K562 (cell line): Measurements from ENCODE around the gene CBL. TPM values are rescaled to one million over a fixed set of nuclear protein-coding genes. Genes with fewer than 3 reads are reported as not detected.

ENCODE experiments used
- ARNT ChIP-seq, 2 experiments: fragments of 450-650 bp; IDR thresholded peaks; 2 replicates each; pipeline ENCODE4 v1.6.1; 2016; ENCODE audit warnings: mild to moderate bottlenecking in 1 of 2
- CBFA2T2 ChIP-seq: fragments of 450-650 bp; conservative IDR thresholded peaks from 2 replicates; pipeline ENCODE4 v1.6.1; 2017; ENCODE audit warnings: mild to moderate bottlenecking
- CHD2 ChIP-seq: IDR thresholded peaks from 2 replicates; pipeline ENCODE4 v1.6.1; 2011; ENCODE audit warnings: low read depth, low read length
- CREB5 ChIP-seq: fragments of 250-450 bp; sonication (Bioruptor Pico); IDR thresholded peaks from 2 replicates; pipeline ENCODE4 v1.5.0; 2020; ENCODE audit warnings: mild to moderate bottlenecking
- CTCFL ChIP-seq: IDR thresholded peaks from 2 replicates; pipeline ENCODE4 v1.6.1; 2011; ENCODE audit warnings: borderline replicate concordance, low read depth, mild to moderate bottlenecking, moderate library complexity, low read length; ENCODE audit not compliant: insufficient read depth, poor library complexity, severe bottlenecking
- CXXC5 ChIP-seq: fragments of 250-450 bp; sonication (Bioruptor Pico); IDR thresholded peaks from 2 replicates; pipeline ENCODE4 v1.8.0; 2022; ENCODE audit warnings: inconsistent platforms, mild to moderate bottlenecking, moderate library complexity
- DEAF1 ChIP-seq: fragments of 450-650 bp; formaldehyde crosslinking; IDR thresholded peaks from 2 replicates; pipeline ENCODE4 v1.4.0; 2020; ENCODE audit warnings: mild to moderate bottlenecking, moderate library complexity
- EGR1 ChIP-seq: fragments of 450-650 bp; conservative IDR thresholded peaks from 2 replicates; pipeline ENCODE4 v1.6.1; 2017; ENCODE audit warnings: mild to moderate bottlenecking
- HNRNPK ChIP-seq: fragments of 200-400 bp; formaldehyde crosslinking; IDR thresholded peaks from one replicate; pipeline ENCODE4 v1.6.1; 2018; ENCODE audit warnings: mild to moderate bottlenecking, low read depth, low read length; ENCODE audit not compliant: poor library complexity, severe bottlenecking
- MECOM ChIP-seq: fragments of 250-450 bp; sonication (Bioruptor Pico); IDR thresholded peaks from 2 replicates; pipeline ENCODE4 v1.8.0; 2022; ENCODE audit warnings: inconsistent platforms
- MEIS2 ChIP-seq: fragments of 450-650 bp; IDR thresholded peaks from 2 replicates; pipeline ENCODE4 v1.6.1; 2014; ENCODE audit warnings: mild to moderate bottlenecking; ENCODE audit not compliant: partially characterized antibody
- NFIC ChIP-seq: fragments of 450-650 bp; IDR thresholded peaks from 2 replicates; pipeline ENCODE4 v1.6.1; 2017; ENCODE audit warnings: mild to moderate bottlenecking, inconsistent platforms
- RAD21 ChIP-seq, 2 experiments: fragments of 250-450 bp in 1 of 2; fragments of 450-650 bp in 1 of 2; sonication (Bioruptor Pico) in 1 of 2; formaldehyde crosslinking in 1 of 2; IDR thresholded peaks in 1 of 2; conservative IDR thresholded peaks in 1 of 2; 2 replicates each; pipeline versions ENCODE4 v1.4.0 to v1.8.0; 2020 to 2022; ENCODE audit warnings: mild to moderate bottlenecking in 2 of 2, moderate library complexity in 1 of 2
- RBFOX2 ChIP-seq: fragments of 200-400 bp; formaldehyde crosslinking; IDR thresholded peaks from 2 replicates; pipeline ENCODE4 v1.6.1; 2017; ENCODE audit warnings: low read depth, mild to moderate bottlenecking, low read length, moderate library complexity
- RBM17 ChIP-seq: fragments of 200-400 bp; formaldehyde crosslinking; IDR thresholded peaks from 2 replicates; pipeline ENCODE4 v1.6.1; 2017; ENCODE audit warnings: low read depth, mild to moderate bottlenecking, low read length, borderline replicate concordance
- SIN3B ChIP-seq: fragments of 450-650 bp; IDR thresholded peaks from 2 replicates; pipeline ENCODE4 v1.6.1; 2017; ENCODE audit warnings: low read depth, mild to moderate bottlenecking, moderate library complexity
- SMC3 ChIP-seq: conservative IDR thresholded peaks from 2 replicates; pipeline ENCODE4 v1.6.1; 2011; ENCODE audit warnings: low read depth, low read length, improper control_type of control experiment; ENCODE audit not compliant: insufficient read depth
- ZBTB26 ChIP-seq: fragments of 450-650 bp; formaldehyde crosslinking; IDR thresholded peaks from 2 replicates; pipeline ENCODE4 v1.4.0; 2022; ENCODE audit warnings: missing genetic modification characterization
- ZNF583 ChIP-seq: fragments of 250-450 bp; sonication (Bioruptor Pico); IDR thresholded peaks from 2 replicates; pipeline ENCODE4 v1.4.0; 2020
- polyA plus RNA-seq, 8 experiments: library from polyadenylated mRNA; depleted of rRNA in 4 of 8; stranded (reverse) in 5 of 8; unstranded in 3 of 8; fragments of >200 nt; fragmentation: Nextera tagmentation in 2 of 8; fragmentation: Illumina TruSeq in 1 of 8; extraction: Ambion mirVana in 2 of 8; extraction: Trizol in 1 of 8; gene quantifications; 2 replicates each; pipeline versions ENCODE4 v1.2.1 to v1.2.3, GENCODE V29; 2011 to 2014; ENCODE audit warnings: inconsistent platforms in 1 of 8, missing spikeins in 1 of 8
- total RNA-seq, 7 experiments: library from RNA; depleted of rRNA in 6 of 7; stranded (reverse); fragments of >200 nt in 6 of 7; fragmentation: Illumina TruSeq in 2 of 7; extraction: Trizol in 2 of 7; gene quantifications; 2 replicates each; pipeline versions ENCODE4 v1.2.1 to v1.2.3, GENCODE V29; 2011 to 2021; ENCODE audit warnings: low replicate concordance in 1 of 7

The CBL gene
- total and polyA plus RNA-seq, 9 of the 15 experiments (the other 6 are each of a cell fraction or from before 2014, with no cell fraction given), result 3.2 to 24.9 (median 9.9) TPM

DNA sequence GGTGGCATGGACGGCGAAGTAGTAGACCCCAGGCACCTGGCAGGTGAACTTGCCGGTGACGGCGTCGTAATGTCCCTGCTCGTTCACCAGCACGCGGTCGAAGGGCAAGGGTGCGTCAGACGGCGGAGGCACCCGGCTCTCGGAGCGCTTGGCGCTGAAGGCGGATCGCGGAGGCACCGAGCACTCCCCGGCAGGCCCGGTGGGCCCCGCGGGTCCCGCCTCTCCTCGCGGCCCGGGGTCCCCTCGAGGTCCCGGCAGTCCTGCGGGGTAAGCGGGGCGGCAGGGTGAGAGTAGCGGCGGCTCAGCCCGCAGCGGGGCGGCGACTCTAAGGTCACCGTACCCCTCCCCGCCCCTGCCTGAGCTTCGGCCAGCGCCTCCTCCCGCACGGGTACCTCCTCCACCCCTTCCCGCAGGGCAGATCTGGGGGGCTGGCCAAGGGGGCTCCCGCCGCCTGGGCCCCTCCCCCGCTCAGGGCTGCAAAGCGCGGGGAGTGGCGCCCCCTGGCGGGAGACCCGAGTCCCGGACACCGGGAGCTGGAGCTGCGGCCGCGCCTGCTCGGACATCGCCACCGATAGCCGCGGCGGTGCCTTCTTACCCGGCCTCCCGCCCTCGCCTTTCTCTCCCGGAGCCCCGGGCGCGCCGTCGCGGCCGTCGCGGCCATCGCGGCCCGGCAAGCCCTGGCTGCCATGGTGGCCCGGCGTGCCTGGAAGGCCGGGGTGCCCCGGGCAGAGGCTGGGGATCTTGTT lies 133.6 kb downstream of the CBL start (continued):
- TF ChIP-seq MEIS2, result no peak
- TF ChIP-seq CHD2, result peak; percentile 41; the same call in 1 of the 2 replicates
- TF ChIP-seq HNRNPK, result no peak
- peak; percentile 50 to 69 for TF ChIP-seq RAD21 (CRISPR knock-in tag; conservative IDR thresholded peaks at IDR 0.05 in 1 of 2, IDR thresholded peaks at IDR 0.05 in 1 of 2)
- TF ChIP-seq NFIC, result peak; percentile 44
- TF ChIP-seq ZNF583 (CRISPR knock-in tag), result no peak; the same call in 1 of the 2 replicates
- TF ChIP-seq ARNT (IDR thresholded peaks at IDR 0.05), result no peak
- TF ChIP-seq RBFOX2, result peak; percentile 68
- TF ChIP-seq DEAF1 (CRISPR knock-in tag), result peak; percentile 40; the same call in 1 of the 2 replicates
- peak; percentile 58; the same call in 1 of the 2 replicates for TF ChIP-seq SMC3
- 0 out of 2 replicates have a peak, but pooled peaks have one; percentile 29 for TF ChIP-seq SIN3B
- no peak for TF ChIP-seq CREB5
- 0 out of 2 replicates have a peak, but pooled peaks have one; percentile 2 for TF ChIP-seq CBFA2T2
- peak; percentile 96 for TF ChIP-seq CTCFL
- peak; percentile 82 for TF ChIP-seq CXXC5 (CRISPR knock-in tag)
- no peak for TF ChIP-seq ZBTB26
- peak; percentile 48; the same call in 1 of the 2 replicates for TF ChIP-seq MECOM (CRISPR knock-in tag)
- TF ChIP-seq RBM17, result no peak
- peak; percentile 57 for TF ChIP-seq EGR1
- TF ChIP-seq, all 486 proteins: peak for 89
